Measurements from ENCODE around the gene CLMN.

DNA sequence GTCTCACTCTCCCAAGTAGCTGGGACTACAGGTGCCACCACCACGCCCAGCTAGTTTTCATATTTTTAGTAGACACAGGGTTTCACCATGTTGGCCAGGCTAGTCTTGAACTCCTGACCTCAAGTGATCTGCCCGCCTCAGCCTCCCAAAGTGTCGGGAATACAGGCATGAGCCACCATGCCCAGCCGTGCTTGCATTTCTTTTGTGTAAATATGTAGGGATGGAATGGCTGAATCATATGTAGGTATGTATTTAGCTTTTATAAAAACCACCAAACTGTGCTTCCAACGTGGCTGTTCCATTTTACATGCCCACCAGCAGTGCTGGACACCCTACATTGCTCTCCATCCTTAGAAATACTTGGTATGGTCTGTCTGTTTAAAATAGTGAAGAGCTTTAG lies 32.8 kb upstream of the CLMN start:
- TF ChIP-seq PCBP2 (optimal IDR thresholded peaks at IDR 0.05; ENCODE audit: low read depth, low read length, poor library complexity, severe bottlenecking): no peak
- no peak for TF ChIP-seq MAX (IDR thresholded peaks at IDR 0.05)
- TF ChIP-seq EP300 (IDR thresholded peaks at IDR 0.05; ENCODE audit: low read depth in 2 of 2, low read length in 2 of 2): no peak
- no peak for TF ChIP-seq EP300 (CRISPR knock-in tag; IDR thresholded peaks at IDR 0.05; ENCODE audit: borderline replicate concordance)
- no peak for TF ChIP-seq SOX13 (IDR thresholded peaks at IDR 0.05)
- TF ChIP-seq SOX13 (CRISPR knock-in tag; conservative IDR thresholded peaks at IDR 0.05 in 1 of 2, IDR thresholded peaks at IDR 0.05 in 1 of 2): no peak

All from HepG2 (cell line).